Ovary (tissue), 3 donors: ENCODE measurements around the gene GNB1L.

Experiments used
- EP300 ChIP-seq: sonication (generic); formaldehyde crosslinking; IDR thresholded peaks from one replicate; pipeline ENCODE4 v1.6.1; 2017; ENCODE audit warnings: antibody characterized with exemption
- TF ChIP-seq, protein P1 (sequence below), 3 donors: fragments of 450-650 bp in 2 of 3; fragments of 200-600 bp in 1 of 3; IDR thresholded peaks; one replicate each; pipeline versions ENCODE4 v1.5.1 to v1.8.0; 2016 to 2022; ENCODE audit warnings: antibody characterized with exemption in 3 of 3, mild to moderate bottlenecking in 1 of 3
- donor health status: DM: no; HTN: no; CAD: no.

DNA sequence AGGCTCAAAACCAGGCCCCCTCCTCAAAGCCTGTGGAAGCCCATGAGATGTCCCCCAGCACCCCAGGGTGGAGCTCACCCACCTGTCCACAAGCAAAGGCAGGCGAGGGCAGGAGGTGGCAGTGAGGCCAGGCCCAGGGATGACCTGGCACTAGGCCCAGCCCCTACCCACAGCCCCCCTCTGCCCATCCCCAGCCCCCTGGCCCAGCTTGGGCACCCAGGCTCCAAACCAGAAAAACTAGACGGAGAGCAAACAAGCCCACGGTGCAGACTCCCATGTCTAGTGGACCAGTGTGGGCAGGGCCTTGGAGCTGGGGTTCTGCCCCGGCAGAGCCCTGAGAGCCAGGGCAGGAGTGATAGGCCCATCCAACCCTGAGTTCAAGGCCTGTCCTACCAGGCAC is 111.0 kb downstream of the GNB1L start:
- TF ChIP-seq, protein P1, sequence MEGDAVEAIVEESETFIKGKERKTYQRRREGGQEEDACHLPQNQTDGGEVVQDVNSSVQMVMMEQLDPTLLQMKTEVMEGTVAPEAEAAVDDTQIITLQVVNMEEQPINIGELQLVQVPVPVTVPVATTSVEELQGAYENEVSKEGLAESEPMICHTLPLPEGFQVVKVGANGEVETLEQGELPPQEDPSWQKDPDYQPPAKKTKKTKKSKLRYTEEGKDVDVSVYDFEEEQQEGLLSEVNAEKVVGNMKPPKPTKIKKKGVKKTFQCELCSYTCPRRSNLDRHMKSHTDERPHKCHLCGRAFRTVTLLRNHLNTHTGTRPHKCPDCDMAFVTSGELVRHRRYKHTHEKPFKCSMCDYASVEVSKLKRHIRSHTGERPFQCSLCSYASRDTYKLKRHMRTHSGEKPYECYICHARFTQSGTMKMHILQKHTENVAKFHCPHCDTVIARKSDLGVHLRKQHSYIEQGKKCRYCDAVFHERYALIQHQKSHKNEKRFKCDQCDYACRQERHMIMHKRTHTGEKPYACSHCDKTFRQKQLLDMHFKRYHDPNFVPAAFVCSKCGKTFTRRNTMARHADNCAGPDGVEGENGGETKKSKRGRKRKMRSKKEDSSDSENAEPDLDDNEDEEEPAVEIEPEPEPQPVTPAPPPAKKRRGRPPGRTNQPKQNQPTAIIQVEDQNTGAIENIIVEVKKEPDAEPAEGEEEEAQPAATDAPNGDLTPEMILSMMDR (IDR thresholded peaks at IDR 0.05), result no peak
- no peak for TF ChIP-seq EP300
